ENCODE results near the gene JPH3. TPM values are rescaled to one million over a fixed set of nuclear protein-coding genes. Genes with fewer than 3 reads are reported as not detected.

Gene JPH3
- total RNA-seq, 2 donors from 2014 or later = 37.0 to 39.1 TPM

DNA sequence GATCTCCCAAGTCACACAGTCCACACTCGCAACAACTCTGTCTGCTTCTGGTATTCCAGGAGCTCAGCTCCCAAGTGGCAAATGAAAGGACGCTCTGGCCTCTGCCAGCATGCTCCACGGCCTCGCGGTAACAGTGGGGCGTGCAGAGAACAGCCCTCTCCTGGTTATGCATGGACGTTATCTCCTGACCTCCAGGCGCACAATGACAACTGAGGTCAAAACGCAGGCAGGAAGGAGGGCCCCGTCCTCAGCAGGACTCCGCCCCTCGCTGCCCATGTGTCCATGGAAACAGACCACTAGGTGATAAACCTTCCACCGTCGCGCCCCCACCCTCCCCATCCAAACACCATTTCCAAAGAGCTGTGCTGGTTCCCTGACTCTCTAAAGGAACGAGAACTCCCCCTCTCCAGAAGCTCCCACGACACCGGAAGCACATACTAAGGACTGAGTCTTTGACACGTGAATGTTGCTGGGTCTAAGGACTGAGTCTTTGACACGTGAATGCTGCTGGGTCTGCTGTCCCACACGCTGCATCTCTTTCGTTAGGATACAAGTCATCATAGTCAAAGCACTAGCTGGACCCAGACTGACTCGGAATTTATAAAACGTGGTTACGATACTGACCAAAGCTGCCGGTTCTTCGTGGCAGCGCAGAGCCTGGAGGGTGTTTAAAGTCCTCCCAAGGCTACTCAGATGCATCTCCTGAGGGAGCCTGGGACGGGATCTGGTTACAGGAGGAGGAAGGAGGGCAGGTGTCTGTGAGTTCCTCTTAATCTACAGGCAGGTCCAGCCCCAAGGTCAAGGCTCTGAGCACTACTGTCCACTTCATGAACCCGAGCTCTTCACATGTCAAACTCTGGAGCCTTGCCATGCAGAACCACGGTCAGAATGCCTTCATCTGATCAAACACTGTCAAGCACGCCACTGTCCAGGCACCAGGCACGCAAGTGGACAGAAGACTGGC lies 119.6 kb downstream of the JPH3 start:
- H3K27me3 Mint-ChIP-seq (ENCODE audit: insufficient read depth) = no peaks in the 10 kb centered on the region

DNA sequence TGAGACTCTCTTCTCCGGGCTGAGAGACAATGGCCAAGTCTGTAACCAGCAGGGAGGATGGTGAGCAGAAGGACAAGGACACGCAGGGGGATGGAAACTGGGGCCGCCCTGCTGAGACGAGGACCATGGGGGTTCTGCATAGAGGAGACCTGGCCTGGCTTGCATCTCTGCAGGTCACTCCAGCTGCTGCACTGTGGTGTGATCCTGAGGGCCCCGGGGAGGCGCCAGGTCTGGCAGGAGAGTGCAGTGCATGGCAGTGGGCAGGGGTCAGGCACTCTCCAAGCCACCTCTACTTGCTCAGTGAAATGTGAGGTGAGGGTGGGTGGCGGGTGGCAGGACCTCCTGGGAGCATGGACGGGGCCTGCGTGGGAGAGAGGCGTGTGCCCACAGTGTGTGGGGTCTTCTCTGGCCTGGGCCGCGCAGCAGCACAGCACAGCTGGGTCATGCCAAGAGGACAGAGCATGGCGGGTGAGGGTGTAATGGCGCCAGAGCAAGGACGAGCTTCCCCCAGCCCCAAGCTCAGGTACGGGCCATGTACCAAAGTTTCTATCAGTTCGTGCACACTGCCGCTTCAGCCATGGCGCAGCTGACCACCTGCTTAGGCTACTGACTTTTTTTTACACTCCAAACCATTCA lies 120.4 kb downstream of the JPH3 start:
- no peaks in the 10 kb centered on the region for H3K4me1 ChIP-seq (ENCODE audit: control insufficient read depth, insufficient read depth, low read length)
- peak overlapping the region; percentile 61 for H3K27ac ChIP-seq (ENCODE audit: low read depth, low read length)
- H3K9ac ChIP-seq (ENCODE audit: extremely low read depth, low read length, poor library complexity, severe bottlenecking) = no peak overlapping the region
- TF ChIP-seq, protein P1, sequence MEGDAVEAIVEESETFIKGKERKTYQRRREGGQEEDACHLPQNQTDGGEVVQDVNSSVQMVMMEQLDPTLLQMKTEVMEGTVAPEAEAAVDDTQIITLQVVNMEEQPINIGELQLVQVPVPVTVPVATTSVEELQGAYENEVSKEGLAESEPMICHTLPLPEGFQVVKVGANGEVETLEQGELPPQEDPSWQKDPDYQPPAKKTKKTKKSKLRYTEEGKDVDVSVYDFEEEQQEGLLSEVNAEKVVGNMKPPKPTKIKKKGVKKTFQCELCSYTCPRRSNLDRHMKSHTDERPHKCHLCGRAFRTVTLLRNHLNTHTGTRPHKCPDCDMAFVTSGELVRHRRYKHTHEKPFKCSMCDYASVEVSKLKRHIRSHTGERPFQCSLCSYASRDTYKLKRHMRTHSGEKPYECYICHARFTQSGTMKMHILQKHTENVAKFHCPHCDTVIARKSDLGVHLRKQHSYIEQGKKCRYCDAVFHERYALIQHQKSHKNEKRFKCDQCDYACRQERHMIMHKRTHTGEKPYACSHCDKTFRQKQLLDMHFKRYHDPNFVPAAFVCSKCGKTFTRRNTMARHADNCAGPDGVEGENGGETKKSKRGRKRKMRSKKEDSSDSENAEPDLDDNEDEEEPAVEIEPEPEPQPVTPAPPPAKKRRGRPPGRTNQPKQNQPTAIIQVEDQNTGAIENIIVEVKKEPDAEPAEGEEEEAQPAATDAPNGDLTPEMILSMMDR (conservative IDR thresholded peaks at IDR 0.05) = no peak
- no peak for DNase-seq
- peaks cover 41% of the 10 kb centered on the region for H3K36me3 ChIP-seq (ENCODE audit: control insufficient read depth, insufficient read depth, low read length)
- H3K27me3 ChIP-seq (ENCODE audit: control insufficient read depth, insufficient read depth, low read length, poor library complexity, severe bottlenecking) = no peaks in the 10 kb centered on the region
- H3K4me3 ChIP-seq (ENCODE audit: low read length) = no peak overlapping the region
- H3K4me3 Mint-ChIP-seq = no peak overlapping the region
- peaks cover 78% of the 10 kb centered on the region for H3K36me3 Mint-ChIP-seq (ENCODE audit: low read depth)
- H3K27ac Mint-ChIP-seq = no peak overlapping the region
- 90 to 94% methylated on average over 13 to 19 of the region's 19 CpGs for WGBS, 2 experiments (ENCODE audit: insufficient coverage in 1 of 2, insufficient read length in 1 of 2)
- no peaks in the 10 kb centered on the region for H3K4me1 Mint-ChIP-seq
- no peaks in the 10 kb centered on the region for H3K9me3 ChIP-seq (ENCODE audit: control insufficient read depth, low read length)
- no peaks in the 10 kb centered on the region for H3K27me3 Mint-ChIP-seq (ENCODE audit: insufficient read depth)
- peaks cover 7% of the 10 kb centered on the region for H3K9me3 Mint-ChIP-seq

More for the DNA sequence above, 119.6 kb downstream of the JPH3 start:
- Mint-ChIP-seq H3K36me3 (ENCODE audit: low read depth) (peaks cover 79% of the 10 kb centered on the region), H3K9me3 (peaks cover 7% of the 10 kb centered on the region), H3K4me3 (no peak overlapping the region), H3K27ac (no peak overlapping the region), H3K4me1 (no peaks in the 10 kb centered on the region)
- Histone ChIP-seq H3K27ac (ENCODE audit: low read depth, low read length) (peak overlapping the region; percentile 63), H3K4me3 (ENCODE audit: low read length) (no peak overlapping the region), H3K4me1 (ENCODE audit: control insufficient read depth, insufficient read depth, low read length) (no peaks in the 10 kb centered on the region), H3K9me3 (ENCODE audit: control insufficient read depth, low read length) (no peaks in the 10 kb centered on the region), H3K36me3 (ENCODE audit: control insufficient read depth, insufficient read depth, low read length) (peaks cover 40% of the 10 kb centered on the region), H3K9ac (ENCODE audit: extremely low read depth, low read length, poor library complexity, severe bottlenecking) (no peak overlapping the region), H3K27me3 (ENCODE audit: control insufficient read depth, insufficient read depth, low read length, poor library complexity, severe bottlenecking) (no peaks in the 10 kb centered on the region)
- WGBS, 2 experiments (ENCODE audit: insufficient coverage in 1 of 2, insufficient read length in 1 of 2) = 87 to 95% methylated on average over 29 to 33 of the region's 33 CpGs
- no peak for DNase-seq
- TF ChIP-seq, protein P1 (conservative IDR thresholded peaks at IDR 0.05) = no peak

DNA sequence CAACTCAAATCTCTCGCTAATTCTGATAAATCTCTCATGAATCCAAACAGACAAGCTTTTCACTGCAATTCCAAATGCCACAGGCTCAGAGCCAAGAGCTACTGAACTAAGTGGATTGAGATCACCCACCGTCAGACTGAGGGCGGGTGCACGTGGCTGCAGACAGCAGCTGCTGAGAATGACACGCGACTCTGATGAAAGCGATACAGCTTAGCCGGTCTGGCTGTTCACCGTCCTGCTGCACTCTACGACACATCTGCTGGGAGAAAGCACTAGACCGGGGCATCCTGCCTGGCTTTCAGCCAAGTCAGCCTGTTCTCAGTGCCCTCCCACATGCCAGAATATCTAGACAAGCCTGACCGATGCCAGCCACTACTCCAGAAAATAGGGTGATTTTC lies 120.9 kb downstream of the JPH3 start:
- Histone ChIP-seq H3K4me3 (ENCODE audit: low read length) (no peak overlapping the region), H3K27me3 (ENCODE audit: control insufficient read depth, insufficient read depth, low read length, poor library complexity, severe bottlenecking) (no peaks in the 10 kb centered on the region), H3K9ac (ENCODE audit: extremely low read depth, low read length, poor library complexity, severe bottlenecking) (no peak overlapping the region), H3K4me1 (ENCODE audit: control insufficient read depth, insufficient read depth, low read length) (no peaks in the 10 kb centered on the region), H3K27ac (ENCODE audit: low read depth, low read length) (peak overlapping the region; percentile 61), H3K9me3 (ENCODE audit: control insufficient read depth, low read length) (no peaks in the 10 kb centered on the region), H3K36me3 (ENCODE audit: control insufficient read depth, insufficient read depth, low read length) (peaks cover 42% of the 10 kb centered on the region)
- TF ChIP-seq, protein P1 (conservative IDR thresholded peaks at IDR 0.05) = no peak
- H3K4me3 Mint-ChIP-seq = no peak overlapping the region
- no peak overlapping the region for H3K27ac Mint-ChIP-seq
- no peaks in the 10 kb centered on the region for H3K27me3 Mint-ChIP-seq (ENCODE audit: insufficient read depth)
- H3K4me1 Mint-ChIP-seq = no peaks in the 10 kb centered on the region
- no peak for DNase-seq
- H3K9me3 Mint-ChIP-seq = peaks cover 7% of the 10 kb centered on the region
- WGBS, 2 experiments (ENCODE audit: insufficient coverage in 1 of 2, insufficient read length in 1 of 2) = 95% methylated on average over 12 of the region's 12 CpGs
- peaks cover 79% of the 10 kb centered on the region for H3K36me3 Mint-ChIP-seq (ENCODE audit: low read depth)

Data from endodermal cell (in vitro differentiated cells).